ENCODE results near the gene BLVRA. TPM values are rescaled to one million over a fixed set of nuclear protein-coding genes. Genes with fewer than 3 reads are reported as not detected.
"Not testable (repeated sequence)": the region's sequence is repeated elsewhere in the genome, so short reads cannot be mapped to it uniquely, and the experiment has no call there.

Gene BLVRA
- total RNA-seq, 1 experiment from 2014 or later = 36.4 TPM

- Histone ChIP-seq H3K79me2 (ENCODE audit: low read depth) (peaks cover 74% of the 10 kb centered on the region), H3K4me3 (peak overlapping the region; percentile 70; the same call in 1 of the 2 replicates), H3K36me3 (ENCODE audit: low read depth) (peaks cover 8% of the 10 kb centered on the region), H3K9me3 (ENCODE audit: insufficient read depth, low read depth) (peaks cover 3% of the 10 kb centered on the region; the same call in 1 of the 2 replicates), H3K27me3 (ENCODE audit: insufficient read depth, low read depth) (no peaks in the 10 kb centered on the region), H3K9me2 (ENCODE audit: insufficient read depth) (no peaks in the 10 kb centered on the region), H3K27ac (no peak overlapping the region), H3F3A (ENCODE audit: insufficient read depth, low read depth) (peaks cover 14% of the 10 kb centered on the region), H3K4me2 (peak overlapping the region; percentile 91), H2AFZ (no peak overlapping the region), H4K20me1 (ENCODE audit: insufficient read depth) (peaks cover 6% of the 10 kb centered on the region), H3K4me1 (replicated peaks; ENCODE audit: insufficient read depth) (peaks cover 39% of the 10 kb centered on the region)
- intact Hi-C loops (cut with micrococcal nuclease; ENCODE audit: unreplicated experiment) = loop anchor here (10.0 kb wide), 1 partner anchor 227 kb away; no protein-coding TSS in a partner anchor
- no peak for DNase-seq
- POLR2A ChIA-PET (ENCODE audit: unreplicated experiment) = no interaction called here
- BruUV-seq (replicated peaks) = no TSS peak
- TF ChIP-seq CTCF (conservative IDR thresholded peaks at IDR 0.05) (no peak), EZH2 (IDR thresholded peaks at IDR 0.05; ENCODE audit: low read depth) (no peak)
- CTCF ChIA-PET = no interaction called here
These were observed 31.0 kb upstream of the BLVRA start for GRCh38 chr7:43727494-43727893.

GRCh38 chr7:43729214-43729923 is 29.1 kb upstream of the BLVRA start, which contains the start of gene COA1:
Gene COA1, minus strand, starts transcription at chr7:43729523. Its CDS starts 80,909 bp downstream, at chr7:43648614.
- Histone ChIP-seq H3K9me3 (ENCODE audit: insufficient read depth, low read depth) (peaks cover 3% of the 10 kb centered on the region; the same call in 1 of the 2 replicates), H3F3A (ENCODE audit: insufficient read depth, low read depth) (peaks cover 14% of the 10 kb centered on the region), H4K20me1 (ENCODE audit: insufficient read depth) (peaks cover 6% of the 10 kb centered on the region), H3K4me3 (peak within 1 kb of the TSS; percentile 70), H3K9me2 (ENCODE audit: insufficient read depth) (no peaks in the 10 kb centered on the region), H3K79me2 (ENCODE audit: low read depth) (peaks cover 55% of the 10 kb centered on the region), H3K4me2 (peak within 1 kb of the TSS; percentile 91), H3K36me3 (ENCODE audit: low read depth) (peaks cover 8% of the 10 kb centered on the region), H3K27me3 (ENCODE audit: insufficient read depth, low read depth) (no peaks in the 10 kb centered on the region), H3K4me1 (replicated peaks; ENCODE audit: insufficient read depth) (peaks cover 39% of the 10 kb centered on the region), H3K27ac (peak within 1 kb of the TSS; percentile 73), H2AFZ (peak within 1 kb of the TSS; percentile 97)
- intact Hi-C loops (cut with micrococcal nuclease; ENCODE audit: unreplicated experiment) = loop anchor here (1.0 to 10.0 kb wide), 5 partner anchors 27 to 225 kb away; partner anchors contain the start of gene STK17A
- BruUV-seq (replicated peaks) = TSS peak; percentile 98
- CTCF ChIA-PET = interaction anchor here (0.9 kb wide), 1 partner anchor 50 kb away, joined by 4 read pairs; no protein-coding TSS in a partner anchor
- DNase-seq = peak; percentile 88
- TF ChIP-seq EZH2 (IDR thresholded peaks at IDR 0.05; ENCODE audit: low read depth) (no peak), CTCF (conservative IDR thresholded peaks at IDR 0.05) (no peak)
- POLR2A ChIA-PET (ENCODE audit: unreplicated experiment) = interaction anchor here (0.5 to 1.6 kb wide), 7 partner anchors 35 to 198 kb away, joined by 3 to 15 read pairs (median 6); partner anchors contain the start of gene STK17A

GRCh38 chr7:43729924-43730248 is 28.6 kb upstream of the BLVRA start:
- Histone ChIP-seq H2AFZ (peak overlapping the region; percentile 97), H3K4me2 (peak overlapping the region; percentile 91), H3K27me3 (ENCODE audit: insufficient read depth, low read depth) (no peaks in the 10 kb centered on the region), H3F3A (ENCODE audit: insufficient read depth, low read depth) (peaks cover 14% of the 10 kb centered on the region), H3K4me1 (replicated peaks; ENCODE audit: insufficient read depth) (peaks cover 39% of the 10 kb centered on the region), H3K36me3 (ENCODE audit: low read depth) (peaks cover 8% of the 10 kb centered on the region), H3K79me2 (ENCODE audit: low read depth) (peaks cover 50% of the 10 kb centered on the region), H3K4me3 (peak overlapping the region; percentile 70), H3K9me2 (ENCODE audit: insufficient read depth) (no peaks in the 10 kb centered on the region), H4K20me1 (ENCODE audit: insufficient read depth) (peaks cover 6% of the 10 kb centered on the region), H3K27ac (peak overlapping the region; percentile 73), H3K9me3 (ENCODE audit: insufficient read depth, low read depth) (peaks cover 3% of the 10 kb centered on the region; the same call in 1 of the 2 replicates)
- BruUV-seq (replicated peaks) = no TSS peak
- DNase-seq = no peak
- no peak for TF ChIP-seq CTCF (conservative IDR thresholded peaks at IDR 0.05)
- no peak for TF ChIP-seq EZH2 (IDR thresholded peaks at IDR 0.05; ENCODE audit: low read depth)
- POLR2A ChIA-PET (ENCODE audit: unreplicated experiment) = interaction anchor here (0.5 to 1.6 kb wide), 4 partner anchors 52 to 147 kb away, joined by 3 to 15 read pairs (median 5); partner anchors contain the start of gene STK17A
- intact Hi-C loops (cut with micrococcal nuclease; ENCODE audit: unreplicated experiment) = loop anchor here (1.0 to 10.0 kb wide), 5 partner anchors 27 to 225 kb away; partner anchors contain the start of gene STK17A
- CTCF ChIA-PET = interaction anchor here (0.9 to 1.0 kb wide), 2 partner anchors 49 to 108 kb away, joined by 3 to 4 read pairs; no protein-coding TSS in a partner anchor

GRCh38 chr7:43731494-43731893 is 27.0 kb upstream of the BLVRA start:
- H3K27me3 ChIP-seq (ENCODE audit: insufficient read depth, low read depth); H2AFZ ChIP-seq; BruUV-seq (replicated peaks); H3K36me3 ChIP-seq (ENCODE audit: low read depth); intact Hi-C loops (cut with micrococcal nuclease; ENCODE audit: unreplicated experiment); DNase-seq; H3K4me3 ChIP-seq; H3K27ac ChIP-seq; POLR2A ChIA-PET (ENCODE audit: unreplicated experiment); H3K9me3 ChIP-seq (ENCODE audit: insufficient read depth, low read depth); H4K20me1 ChIP-seq (ENCODE audit: insufficient read depth); H3K4me2 ChIP-seq; H3K9me2 ChIP-seq (ENCODE audit: insufficient read depth): not testable (repeated sequence)
- H3K4me1 ChIP-seq (replicated peaks; ENCODE audit: insufficient read depth) = peaks cover 38% of the 10 kb centered on the region
- H3F3A ChIP-seq (ENCODE audit: insufficient read depth, low read depth) = peaks cover 14% of the 10 kb centered on the region
- CTCF ChIA-PET = interaction anchor here (0.6 kb wide), 1 partner anchor 29 kb away, joined by 3 read pairs; no protein-coding TSS in a partner anchor
- H3K79me2 ChIP-seq (ENCODE audit: low read depth) = peaks cover 34% of the 10 kb centered on the region
